ENCODE results near the gene TNFRSF14. TPM values are rescaled to one million over a fixed set of nuclear protein-coding genes. Genes with fewer than 3 reads are reported as not detected.
"Not testable (repeated sequence)": the region's sequence is repeated elsewhere in the genome, so short reads cannot be mapped to it uniquely, and the experiment has no call there.

Gene TNFRSF14
- total RNA-seq, 3 donors from 2014 or later: 55.8 to 75.8 (median 67.8) TPM

DNA sequence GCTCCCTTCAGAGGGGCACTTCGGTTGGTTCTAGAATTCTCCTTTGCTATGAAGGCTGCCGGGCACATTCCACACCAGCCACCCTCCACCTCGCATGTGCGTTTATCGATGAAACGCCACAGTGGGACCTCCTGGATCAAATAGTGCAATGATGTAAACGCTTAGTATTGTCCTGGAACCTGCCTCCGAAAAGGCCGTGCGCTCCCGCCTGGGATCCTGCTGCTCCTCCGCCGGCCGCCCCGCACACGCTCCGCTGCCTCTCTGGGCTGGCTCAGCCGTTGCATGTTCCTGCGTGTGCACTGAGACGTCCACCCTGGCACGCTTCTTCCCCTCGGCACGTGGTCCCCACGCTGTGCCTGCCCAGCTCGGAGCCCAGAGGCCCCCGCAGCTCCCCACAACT lies 4.0 kb upstream of the TNFRSF14 start:
- TF ChIP-seq CTCF (IDR thresholded peaks at IDR 0.05) (no peak), POLR2AphosphoS5 (IDR thresholded peaks at IDR 0.05) (no peak), POLR2A (IDR thresholded peaks at IDR 0.05) (no peak)
- intact Hi-C loops (cut with DNase I; ENCODE audit: low total_unique reads): no loop called here
- H3K4me3 ChIP-seq: no peak overlapping the region
- H3K4me1 ChIP-seq: peaks cover 13 to 29% of the 10 kb centered on the region in 2 donors
- no peak for DNase-seq (ENCODE audit: low spot score in 2 of 2)
- no peaks in the 10 kb centered on the region for H3K27me3 ChIP-seq
- H3K27ac ChIP-seq: no peak overlapping the region
- H3K9me3 ChIP-seq: no peaks in the 10 kb centered on the region
- H3K36me3 ChIP-seq: no peaks in the 10 kb centered on the region

- H3K9me3 ChIP-seq; H3K36me3 ChIP-seq; H3K27ac ChIP-seq; DNase-seq (ENCODE audit: low spot score in 2 of 2); H3K27me3 ChIP-seq; intact Hi-C loops (cut with DNase I; ENCODE audit: low total_unique reads); H3K4me3 ChIP-seq: not testable (repeated sequence)
- H3K4me1 ChIP-seq: peaks cover 21 to 27% of the 10 kb centered on the region in 2 donors
Observed at GRCh38 chr1:2553076-2553475, 3.1 kb upstream of the TNFRSF14 start.

DNA sequence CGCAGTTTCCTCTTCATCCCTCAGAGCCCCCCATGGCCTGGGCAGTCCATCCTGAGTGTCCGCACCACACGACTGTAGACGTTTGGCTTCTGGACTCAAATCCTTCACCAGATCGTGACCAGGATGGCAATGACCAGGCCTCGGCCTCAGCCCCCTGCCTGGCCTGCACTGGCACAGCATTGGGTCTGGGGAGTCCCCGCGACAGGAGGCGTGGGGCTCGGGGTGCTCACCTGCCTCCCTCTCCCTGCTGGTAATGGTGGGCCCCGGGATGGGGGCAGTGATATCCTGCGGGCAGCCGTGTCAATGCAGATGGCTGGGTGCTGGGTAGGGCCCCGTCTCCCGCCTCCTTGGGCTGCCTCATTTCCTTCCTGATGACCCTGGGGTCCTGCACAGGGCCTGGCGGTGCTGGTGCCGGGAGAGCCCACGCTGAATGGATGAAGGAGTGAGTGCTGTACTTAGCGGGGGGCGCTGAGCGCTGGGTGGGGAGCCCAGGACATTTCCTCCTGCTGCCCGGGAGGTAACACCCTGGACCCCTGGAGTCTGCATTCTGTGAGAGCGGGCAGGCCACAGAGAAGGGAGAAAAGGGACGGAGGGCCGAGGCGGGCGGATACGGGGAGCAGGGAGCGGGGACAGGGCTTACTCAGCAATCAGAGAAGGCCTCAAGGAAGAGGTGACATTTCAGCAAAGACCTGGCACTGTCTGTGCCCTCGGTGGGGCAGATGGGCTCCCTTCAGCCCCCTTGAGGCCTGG lies 2.1 kb upstream of the TNFRSF14 start:
- Histone ChIP-seq H3K36me3 (no peaks in the 10 kb centered on the region), H3K27me3 (no peaks in the 10 kb centered on the region), H3K9me3 (no peaks in the 10 kb centered on the region), H3K4me1 (peaks cover 18 to 20% of the 10 kb centered on the region in 2 donors), H3K4me3 (no peak overlapping the region), H3K27ac (peak overlapping the region in 1 of 2 donors; percentile 99)
- no peak for DNase-seq (ENCODE audit: low spot score in 2 of 2)
- TF ChIP-seq POLR2AphosphoS5 (IDR thresholded peaks at IDR 0.05) (no peak), CTCF (IDR thresholded peaks at IDR 0.05) (no peak), POLR2A (IDR thresholded peaks at IDR 0.05) (no peak)
- intact Hi-C loops (cut with DNase I; ENCODE audit: low total_unique reads): no loop called here

GRCh38 chr1:2554621-2555387 lies 1.4 kb upstream of the TNFRSF14 start:
- intact Hi-C loops (cut with DNase I; ENCODE audit: low total_unique reads): no loop called here
- H3K27ac ChIP-seq: peak overlapping the region; percentile 95 to 99
- no peaks in the 10 kb centered on the region for H3K9me3 ChIP-seq
- no peaks in the 10 kb centered on the region for H3K36me3 ChIP-seq
- no peak for TF ChIP-seq CTCF (IDR thresholded peaks at IDR 0.05)
- no peak for TF ChIP-seq POLR2A (IDR thresholded peaks at IDR 0.05)
- no peak for TF ChIP-seq POLR2AphosphoS5 (IDR thresholded peaks at IDR 0.05)
- H3K4me1 ChIP-seq: peaks cover 15 to 19% of the 10 kb centered on the region in 2 donors
- H3K4me3 ChIP-seq: peak overlapping the region in 2 of 3 donors; percentile 66 to 96
- DNase-seq (ENCODE audit: low spot score in 2 of 2): no peak
- H3K27me3 ChIP-seq: no peaks in the 10 kb centered on the region

- H3K4me3 ChIP-seq: peak overlapping the region; percentile 66 to 96 (median 74)
- peaks cover 15 to 19% of the 10 kb centered on the region in 2 donors for H3K4me1 ChIP-seq
- peak overlapping the region; percentile 95 to 99 for H3K27ac ChIP-seq
- peak; percentile 86 to 87 for DNase-seq (ENCODE audit: low spot score in 2 of 2)
- H3K27me3 ChIP-seq: no peaks in the 10 kb centered on the region
- intact Hi-C loops (cut with DNase I; ENCODE audit: low total_unique reads): no loop called here
- H3K9me3 ChIP-seq: no peaks in the 10 kb centered on the region
- TF ChIP-seq POLR2A (IDR thresholded peaks at IDR 0.05) (peak; percentile 66), CTCF (IDR thresholded peaks at IDR 0.05) (no peak), POLR2AphosphoS5 (IDR thresholded peaks at IDR 0.05) (peak; percentile 69 to 96 (median 94))
- H3K36me3 ChIP-seq: no peaks in the 10 kb centered on the region
Observed at GRCh38 chr1:2555634-2556276, 416 bp upstream of the TNFRSF14 start.

Measured in breast epithelium (tissue), 4 donors.